WTC11 (cell line): ENCODE results near the gene FHIP2A. TPM values are rescaled to one million over a fixed set of nuclear protein-coding genes. Genes with fewer than 3 reads are reported as not detected.

ENCODE experiments used
- ATAC-seq: fragments of 200-7000 bp; cut with Tn5 transposase; 2 replicates; pipeline ENCODE4 v1.10.0; 2021; ENCODE audit warnings: mild to moderate bottlenecking, moderate library complexity
- CTCF ChIA-PET: fragments of 300-600 bp; sonication (Branson Sonifier 250); formaldehyde crosslinking; loops from one replicate; lab custom pipeline; 2021; ENCODE audit warnings: antibody characterized with exemption; lab: Charles Lee
- POLR2A ChIA-PET: fragments of 350-600 bp; sonication (Branson Sonifier 250); formaldehyde crosslinking; loops from one replicate; lab custom pipeline; 2021; ENCODE audit warnings: antibody characterized with exemption; lab: Charles Lee
- DNase-seq: peaks from one replicate; pipeline ENCODE4 v3.0.0; 2021; ENCODE audit warnings: low spot score
- H3K27ac Mint-ChIP-seq: 2 replicates; pipeline ENCODE4 v1.8.0; 2021; ENCODE audit warnings: mixed read lengths
- H3K27me3 Mint-ChIP-seq: 2 replicates; pipeline ENCODE4 v1.8.0; 2021; ENCODE audit warnings: low read depth, mild to moderate bottlenecking, moderate library complexity, mixed read lengths
- H3K36me3 Mint-ChIP-seq: 2 replicates; pipeline ENCODE4 v1.8.0; 2021; ENCODE audit warnings: mixed read lengths
- H3K4me1 Mint-ChIP-seq: 2 replicates; pipeline ENCODE4 v1.8.0; 2022; ENCODE audit warnings: mixed read lengths
- H3K4me3 Mint-ChIP-seq: 2 replicates; pipeline ENCODE4 v1.8.0; 2021; ENCODE audit warnings: mild to moderate bottlenecking, moderate library complexity, mixed read lengths
- H3K9me3 Mint-ChIP-seq: 2 replicates; pipeline ENCODE4 v1.8.0; 2021; ENCODE audit warnings: mixed read lengths
- CBFB ChIP-seq: sonication (generic); formaldehyde crosslinking; IDR thresholded peaks from 2 replicates; pipeline ENCODE4 v1.8.1; 2022; ENCODE audit warnings: mild to moderate bottlenecking, low read depth, missing genetic modification reagents
- CREB1 ChIP-seq: sonication (generic); formaldehyde crosslinking; IDR thresholded peaks from 2 replicates; pipeline ENCODE4 v1.8.0; 2023; ENCODE audit warnings: mild to moderate bottlenecking, missing genetic modification reagents
- E2F5 ChIP-seq: sonication (generic); formaldehyde crosslinking; IDR thresholded peaks from 2 replicates; pipeline ENCODE4 v1.8.1; 2022; ENCODE audit warnings: mild to moderate bottlenecking, moderate library complexity, missing genetic modification reagents
- ELF4 ChIP-seq: sonication (generic); formaldehyde crosslinking; IDR thresholded peaks from 2 replicates; pipeline ENCODE4 v1.8.1; 2022; ENCODE audit warnings: low read depth, mild to moderate bottlenecking, moderate library complexity, missing genetic modification reagents
- ESRRA ChIP-seq: sonication (generic); formaldehyde crosslinking; IDR thresholded peaks from 2 replicates; pipeline ENCODE4 v1.8.1; 2022; ENCODE audit warnings: mild to moderate bottlenecking, missing genetic modification reagents, borderline replicate concordance
- FOXP1 ChIP-seq: sonication (generic); formaldehyde crosslinking; IDR thresholded peaks from 2 replicates; pipeline ENCODE4 v1.8.0; 2022; ENCODE audit warnings: missing genetic modification reagents, mild to moderate bottlenecking, moderate library complexity, borderline replicate concordance
- KAT7 ChIP-seq: sonication (generic); formaldehyde crosslinking; IDR thresholded peaks from 2 replicates; pipeline ENCODE4 v1.8.1; 2023; ENCODE audit warnings: missing genetic modification reagents, mild to moderate bottlenecking, borderline replicate concordance
- MAX ChIP-seq: sonication (generic); formaldehyde crosslinking; IDR thresholded peaks from 2 replicates; pipeline ENCODE4 v1.8.0; 2022; ENCODE audit warnings: mild to moderate bottlenecking, missing genetic modification reagents
- NFYB ChIP-seq: sonication (generic); formaldehyde crosslinking; conservative IDR thresholded peaks from 2 replicates; pipeline ENCODE4 v1.8.0; 2022; ENCODE audit warnings: low read depth, missing genetic modification reagents
- NR2C2 ChIP-seq: sonication (generic); formaldehyde crosslinking; IDR thresholded peaks from 2 replicates; pipeline ENCODE4 v1.8.0; 2022; ENCODE audit warnings: mild to moderate bottlenecking, missing genetic modification reagents
- SMAD3 ChIP-seq: sonication (generic); formaldehyde crosslinking; IDR thresholded peaks from 2 replicates; pipeline ENCODE4 v1.8.0; 2022; ENCODE audit warnings: missing genetic modification reagents, mild to moderate bottlenecking, borderline replicate concordance
- SOX15 ChIP-seq: fragments of 250-450 bp; sonication (Bioruptor Pico); IDR thresholded peaks from 2 replicates; pipeline ENCODE4 v1.9.0; 2021; ENCODE audit warnings: mild to moderate bottlenecking
- TCF7 ChIP-seq: sonication (generic); formaldehyde crosslinking; IDR thresholded peaks from 2 replicates; pipeline ENCODE4 v1.8.0; 2022; ENCODE audit warnings: mild to moderate bottlenecking, low read depth, missing genetic modification reagents, moderate library complexity
- TEAD4 ChIP-seq: sonication (generic); formaldehyde crosslinking; IDR thresholded peaks from 2 replicates; pipeline ENCODE4 v1.8.0; 2022; ENCODE audit warnings: mild to moderate bottlenecking, missing genetic modification reagents
- ZMAT4 ChIP-seq: fragments of 250-450 bp; sonication (Bioruptor Pico); IDR thresholded peaks from 2 replicates; pipeline ENCODE4 v1.9.0; 2021; ENCODE audit warnings: mild to moderate bottlenecking
- ZNF416 ChIP-seq: fragments of 250-450 bp; sonication (Bioruptor Pico); IDR thresholded peaks from 2 replicates; pipeline ENCODE4 v1.9.0; 2021; ENCODE audit warnings: mild to moderate bottlenecking, inconsistent platforms
- ZNF512 ChIP-seq: sonication (generic); formaldehyde crosslinking; IDR thresholded peaks from 2 replicates; pipeline ENCODE4 v1.8.1; 2022; ENCODE audit warnings: missing genetic modification reagents, borderline replicate concordance
- ZNF671 ChIP-seq: fragments of 250-450 bp; sonication (Bioruptor Pico); IDR thresholded peaks from 2 replicates; pipeline ENCODE4 v1.8.0; 2021; ENCODE audit warnings: mild to moderate bottlenecking
- total RNA-seq: library from RNA; stranded (reverse); gene quantifications from 3 replicates; pipeline ENCODE4 v1.2.3, GENCODE V29; 2021
- TF ChIP-seq, protein P1 (sequence below): sonication (generic); formaldehyde crosslinking; IDR thresholded peaks from 2 replicates; pipeline ENCODE4 v1.8.1; 2023; ENCODE audit warnings: mild to moderate bottlenecking, missing genetic modification reagents, moderate library complexity
- TF ChIP-seq, protein P2 (sequence below): sonication (generic); formaldehyde crosslinking; IDR thresholded peaks from 2 replicates; pipeline ENCODE4 v1.8.1; 2022; ENCODE audit warnings: low read depth, mild to moderate bottlenecking, moderate library complexity, missing genetic modification reagents, borderline replicate concordance
- TF ChIP-seq, protein P3 (sequence below): fragments of 200-600 bp; IDR thresholded peaks from 2 replicates; pipeline ENCODE4 v1.8.0; 2022; ENCODE audit warnings: antibody characterized with exemption

The FHIP2A gene
- total RNA-seq, 1 experiment from 2014 or later, result 15.5 TPM

- Mint-ChIP-seq H3K4me1 (peaks cover 4% of the 10 kb centered on the region), H3K36me3 (no peaks in the 10 kb centered on the region), H3K9me3 (no peaks in the 10 kb centered on the region), H3K4me3 (no peak overlapping the region), H3K27me3 (no peaks in the 10 kb centered on the region), H3K27ac (no peak overlapping the region)
- no peak for ATAC-seq
- ChIA-PET POLR2A (no interaction called here), CTCF (interaction anchor here (0.6 to 0.7 kb wide), 2 partner anchors 11 to 76 kb away, joined by 3 to 6 read pairs; no protein-coding TSS in a partner anchor)
- no peak for DNase-seq
- TF ChIP-seq ESRRA (CRISPR knock-in tag) (no peak), ZNF671 (CRISPR knock-in tag) (no peak), CBFB (no peak), CREB1 (CRISPR knock-in tag) (no peak), MAX (CRISPR knock-in tag) (no peak), TCF7 (CRISPR knock-in tag) (no peak), E2F5 (CRISPR knock-in tag) (no peak), SMAD3 (CRISPR knock-in tag) (no peak), SOX15 (CRISPR knock-in tag) (no peak)
- TF ChIP-seq, protein P1, sequence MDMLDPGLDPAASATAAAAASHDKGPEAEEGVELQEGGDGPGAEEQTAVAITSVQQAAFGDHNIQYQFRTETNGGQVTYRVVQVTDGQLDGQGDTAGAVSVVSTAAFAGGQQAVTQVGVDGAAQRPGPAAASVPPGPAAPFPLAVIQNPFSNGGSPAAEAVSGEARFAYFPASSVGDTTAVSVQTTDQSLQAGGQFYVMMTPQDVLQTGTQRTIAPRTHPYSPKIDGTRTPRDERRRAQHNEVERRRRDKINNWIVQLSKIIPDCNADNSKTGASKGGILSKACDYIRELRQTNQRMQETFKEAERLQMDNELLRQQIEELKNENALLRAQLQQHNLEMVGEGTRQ (CRISPR knock-in tag), result no peak
- TF ChIP-seq, protein P2, sequence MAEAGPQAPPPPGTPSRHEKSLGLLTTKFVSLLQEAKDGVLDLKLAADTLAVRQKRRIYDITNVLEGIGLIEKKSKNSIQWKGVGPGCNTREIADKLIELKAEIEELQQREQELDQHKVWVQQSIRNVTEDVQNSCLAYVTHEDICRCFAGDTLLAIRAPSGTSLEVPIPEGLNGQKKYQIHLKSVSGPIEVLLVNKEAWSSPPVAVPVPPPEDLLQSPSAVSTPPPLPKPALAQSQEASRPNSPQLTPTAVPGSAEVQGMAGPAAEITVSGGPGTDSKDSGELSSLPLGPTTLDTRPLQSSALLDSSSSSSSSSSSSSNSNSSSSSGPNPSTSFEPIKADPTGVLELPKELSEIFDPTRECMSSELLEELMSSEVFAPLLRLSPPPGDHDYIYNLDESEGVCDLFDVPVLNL (CRISPR knock-in tag), result no peak
- TF ChIP-seq, all 79 proteins: peak for 0
Observed at GRCh38 chr10:114779803-114780576, 41.6 kb upstream of the FHIP2A start.

DNA sequence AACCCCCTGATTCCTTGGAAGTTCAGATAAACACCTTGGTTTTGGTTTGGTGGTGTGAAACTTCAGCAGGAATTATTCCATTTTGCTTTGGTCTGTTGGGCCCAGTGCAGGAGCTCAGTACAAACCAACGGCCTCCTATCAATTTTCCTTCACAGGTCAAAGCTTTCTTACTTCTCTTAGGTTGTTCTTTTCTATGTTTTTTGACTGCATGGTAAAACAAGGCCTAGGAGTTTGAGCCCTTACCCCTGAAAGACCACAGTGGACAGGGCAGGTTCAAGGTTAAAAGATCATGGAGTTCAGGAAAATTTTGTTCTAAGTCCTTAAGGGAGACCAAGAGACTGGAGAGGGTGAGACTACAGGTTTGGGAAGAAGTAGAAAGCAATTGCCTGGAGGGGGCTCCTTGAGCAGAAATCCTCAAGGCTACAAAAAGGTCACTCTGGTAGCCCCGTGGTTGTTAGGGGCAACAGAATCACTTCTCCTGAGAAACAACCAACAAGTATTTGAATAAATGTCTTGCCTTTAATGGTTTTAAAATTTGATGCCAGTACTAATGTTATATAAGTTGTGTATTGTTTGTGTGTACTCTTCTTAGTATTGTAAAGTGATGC is 40.9 kb upstream of the FHIP2A start:
- no peaks in the 10 kb centered on the region for H3K36me3 Mint-ChIP-seq
- H3K9me3 Mint-ChIP-seq, result no peaks in the 10 kb centered on the region
- H3K4me3 Mint-ChIP-seq, result no peak overlapping the region
- no peak overlapping the region for H3K27ac Mint-ChIP-seq
- ATAC-seq (peak; percentile 93), DNase-seq (no peak)
- no peaks in the 10 kb centered on the region for H3K27me3 Mint-ChIP-seq
- TF ChIP-seq, protein P3, sequence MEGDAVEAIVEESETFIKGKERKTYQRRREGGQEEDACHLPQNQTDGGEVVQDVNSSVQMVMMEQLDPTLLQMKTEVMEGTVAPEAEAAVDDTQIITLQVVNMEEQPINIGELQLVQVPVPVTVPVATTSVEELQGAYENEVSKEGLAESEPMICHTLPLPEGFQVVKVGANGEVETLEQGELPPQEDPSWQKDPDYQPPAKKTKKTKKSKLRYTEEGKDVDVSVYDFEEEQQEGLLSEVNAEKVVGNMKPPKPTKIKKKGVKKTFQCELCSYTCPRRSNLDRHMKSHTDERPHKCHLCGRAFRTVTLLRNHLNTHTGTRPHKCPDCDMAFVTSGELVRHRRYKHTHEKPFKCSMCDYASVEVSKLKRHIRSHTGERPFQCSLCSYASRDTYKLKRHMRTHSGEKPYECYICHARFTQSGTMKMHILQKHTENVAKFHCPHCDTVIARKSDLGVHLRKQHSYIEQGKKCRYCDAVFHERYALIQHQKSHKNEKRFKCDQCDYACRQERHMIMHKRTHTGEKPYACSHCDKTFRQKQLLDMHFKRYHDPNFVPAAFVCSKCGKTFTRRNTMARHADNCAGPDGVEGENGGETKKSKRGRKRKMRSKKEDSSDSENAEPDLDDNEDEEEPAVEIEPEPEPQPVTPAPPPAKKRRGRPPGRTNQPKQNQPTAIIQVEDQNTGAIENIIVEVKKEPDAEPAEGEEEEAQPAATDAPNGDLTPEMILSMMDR, result no peak
- TF ChIP-seq ELF4 (no peak), KAT7 (CRISPR knock-in tag) (no peak), NFYB (no peak), TCF7 (CRISPR knock-in tag) (no peak), TEAD4 (CRISPR knock-in tag) (no peak), NR2C2 (CRISPR knock-in tag) (no peak), FOXP1 (CRISPR knock-in tag) (no peak), ZNF416 (CRISPR knock-in tag) (no peak), MAX (CRISPR knock-in tag) (no peak), ZNF512 (CRISPR knock-in tag) (no peak), ZMAT4 (CRISPR knock-in tag) (no peak)
- TF ChIP-seq, all 79 proteins: peak for 0
- ChIA-PET POLR2A (no interaction called here), CTCF (interaction anchor here (0.6 to 0.7 kb wide), 2 partner anchors 12 to 77 kb away, joined by 3 to 6 read pairs; no protein-coding TSS in a partner anchor)
- H3K4me1 Mint-ChIP-seq, result peaks cover 4% of the 10 kb centered on the region
